Measurements from ENCODE around the gene VCX.
"Not testable (repeated sequence)": the region's sequence is repeated elsewhere in the genome, so short reads cannot be mapped to it uniquely, and the experiment has no call there.

VCX gene

DNA sequence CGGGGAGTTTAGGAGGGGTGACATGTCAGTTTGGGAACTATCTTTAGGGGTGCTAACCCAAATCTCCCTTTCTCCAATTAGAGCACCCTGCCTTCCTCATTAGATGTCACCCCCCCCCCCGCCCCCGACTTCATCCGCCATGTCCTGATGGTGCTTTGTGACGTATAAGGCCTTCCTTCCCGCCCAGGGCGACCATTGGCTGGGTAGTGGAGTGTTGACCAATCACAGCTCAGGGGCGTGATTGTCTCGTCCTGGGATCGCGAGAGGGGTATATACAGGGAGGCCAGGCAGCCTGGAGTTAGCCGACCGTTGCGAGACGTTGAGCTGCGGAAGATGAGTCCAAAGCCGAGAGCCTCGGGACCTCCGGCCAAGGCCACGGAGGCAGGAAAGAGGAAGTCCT is at the start of gene VCX:
VCX (plus strand) TSS at position 301 of the 400 bp plus-strand sequence; CDS start at position 334, 33 bp downstream.
- H3K4me1 ChIP-seq (ENCODE audit: control insufficient read depth, insufficient read depth, low read length); H3K9me3 ChIP-seq (ENCODE audit: control insufficient read depth, low read length); H3K27me3 ChIP-seq (replicated peaks; ENCODE audit: control insufficient read depth, insufficient read depth, low read length); H3K9ac ChIP-seq (ENCODE audit: low read length); DNase-seq (ENCODE audit: low read depth); H3K4me3 ChIP-seq (ENCODE audit: low read length); H3K36me3 ChIP-seq (ENCODE audit: control insufficient read depth, insufficient read depth, low read length, severe bottlenecking): not testable (repeated sequence)

DNA sequence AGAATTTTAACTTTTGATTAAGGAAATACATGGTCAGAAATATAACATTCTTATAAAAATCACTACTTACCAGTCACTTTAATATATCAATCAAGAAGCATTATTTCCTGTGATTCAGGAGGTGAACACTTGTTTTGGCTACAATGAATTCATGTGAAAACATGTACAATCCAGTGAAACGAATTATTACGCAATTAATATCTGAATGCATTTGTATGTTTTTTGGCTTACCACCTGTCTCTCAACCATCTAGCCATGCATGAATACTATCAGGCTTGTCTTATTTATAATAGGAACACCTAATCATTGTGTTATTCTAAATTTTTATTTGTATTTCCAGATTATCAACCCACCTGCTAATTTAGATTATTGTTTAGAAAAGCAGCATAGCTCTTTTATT is 44.6 kb upstream of the VCX start:
- Histone ChIP-seq H3K9ac (ENCODE audit: low read length) (no peak overlapping the region), H3K4me1 (ENCODE audit: control insufficient read depth, insufficient read depth, low read length) (no peaks in the 10 kb centered on the region), H3K27me3 (replicated peaks; ENCODE audit: control insufficient read depth, insufficient read depth, low read length) (no peaks in the 10 kb centered on the region), H3K4me3 (ENCODE audit: low read length) (no peak overlapping the region), H3K9me3 (ENCODE audit: control insufficient read depth, low read length) (peaks cover 4% of the 10 kb centered on the region), H3K36me3 (ENCODE audit: control insufficient read depth, insufficient read depth, low read length, severe bottlenecking) (no peaks in the 10 kb centered on the region)
- DNase-seq (ENCODE audit: low read depth) = no peak

DNA sequence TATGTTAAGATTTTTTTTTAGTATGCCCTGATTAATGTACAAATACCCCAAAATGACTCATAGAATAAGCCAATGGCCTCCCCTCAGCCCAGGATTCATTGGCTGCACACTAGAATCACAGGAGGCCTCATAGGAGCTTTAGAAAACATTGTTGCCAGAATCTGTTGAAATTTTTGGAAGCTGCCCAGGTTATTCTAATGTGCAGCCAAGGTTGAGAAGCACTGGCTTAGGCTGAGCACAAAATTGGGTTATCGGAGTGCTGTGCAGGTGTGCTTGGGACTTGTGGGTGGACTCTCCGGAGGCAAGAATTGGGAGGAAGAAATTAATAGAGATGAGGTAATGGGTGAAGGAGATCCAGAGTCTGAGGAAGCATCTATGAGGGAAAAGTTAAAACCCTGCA is 41.3 kb upstream of the VCX start:
- Histone ChIP-seq H3K4me1 (ENCODE audit: control insufficient read depth, insufficient read depth, low read length) (no peaks in the 10 kb centered on the region), H3K36me3 (ENCODE audit: control insufficient read depth, insufficient read depth, low read length, severe bottlenecking) (no peaks in the 10 kb centered on the region), H3K27me3 (replicated peaks; ENCODE audit: control insufficient read depth, insufficient read depth, low read length) (no peaks in the 10 kb centered on the region), H3K9ac (ENCODE audit: low read length) (no peak overlapping the region), H3K9me3 (ENCODE audit: control insufficient read depth, low read length) (no peaks in the 10 kb centered on the region), H3K4me3 (ENCODE audit: low read length) (no peak overlapping the region)
- no peak for DNase-seq (ENCODE audit: low read depth)

DNA sequence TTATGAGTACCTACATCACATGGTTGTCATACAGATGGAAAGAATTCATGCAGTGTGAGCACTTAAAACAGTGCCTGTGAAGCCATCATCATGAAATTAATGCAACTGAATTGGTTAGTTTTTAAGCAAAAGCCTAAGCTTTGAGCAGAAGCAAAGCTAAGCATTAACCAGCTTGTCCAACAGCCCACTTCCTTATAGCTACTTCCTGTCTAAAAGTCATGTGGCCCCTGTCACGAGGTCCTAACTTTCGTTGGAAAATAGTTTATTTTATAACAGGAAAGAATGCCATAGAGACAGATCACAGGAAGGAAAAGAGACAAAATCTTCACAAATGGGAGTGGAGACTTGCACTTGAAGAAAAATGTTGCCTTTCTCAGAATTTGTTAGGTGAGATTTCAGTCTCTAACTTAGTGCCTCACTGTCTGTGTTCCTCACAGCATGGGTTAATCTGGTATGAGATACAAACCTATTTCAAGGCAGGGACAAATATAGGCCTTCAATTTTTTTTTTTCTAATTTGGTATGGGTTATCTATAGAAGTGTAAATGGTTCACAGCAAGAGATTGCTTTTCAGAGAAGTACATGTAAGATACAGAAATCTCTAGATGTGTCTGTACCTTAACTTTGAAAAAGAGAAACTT is 27.7 kb upstream of the VCX start:
- Histone ChIP-seq H3K9ac (ENCODE audit: low read length) (no peak overlapping the region), H3K27me3 (replicated peaks; ENCODE audit: control insufficient read depth, insufficient read depth, low read length) (no peaks in the 10 kb centered on the region), H3K36me3 (ENCODE audit: control insufficient read depth, insufficient read depth, low read length, severe bottlenecking) (no peaks in the 10 kb centered on the region), H3K9me3 (ENCODE audit: control insufficient read depth, low read length) (peaks cover 11% of the 10 kb centered on the region), H3K4me3 (ENCODE audit: low read length) (no peak overlapping the region), H3K4me1 (ENCODE audit: control insufficient read depth, insufficient read depth, low read length) (no peaks in the 10 kb centered on the region)
- no peak for DNase-seq (ENCODE audit: low read depth)

DNA sequence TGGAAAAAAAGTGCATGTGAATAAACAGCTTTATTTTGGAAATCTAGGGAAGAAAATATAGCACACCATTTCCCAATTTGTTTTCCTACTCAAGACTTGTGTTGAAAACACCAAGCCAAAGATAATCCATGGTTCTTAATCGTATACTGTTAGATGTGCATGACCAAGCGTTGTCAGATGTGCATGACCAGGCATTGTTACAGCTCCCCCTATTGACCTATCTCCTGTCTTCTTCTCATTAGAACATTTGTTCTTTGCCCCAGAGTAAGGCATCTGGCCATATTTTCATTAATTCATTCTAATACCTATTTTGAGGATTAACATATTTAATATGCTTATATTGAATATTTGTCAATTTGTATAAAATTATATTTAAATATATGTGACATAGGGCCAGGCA is 14.4 kb upstream of the VCX start:
- Histone ChIP-seq H3K4me1 (ENCODE audit: control insufficient read depth, insufficient read depth, low read length) (no peaks in the 10 kb centered on the region), H3K36me3 (ENCODE audit: control insufficient read depth, insufficient read depth, low read length, severe bottlenecking) (no peaks in the 10 kb centered on the region), H3K9me3 (ENCODE audit: control insufficient read depth, low read length) (no peaks in the 10 kb centered on the region), H3K4me3 (ENCODE audit: low read length) (no peak overlapping the region), H3K27me3 (replicated peaks; ENCODE audit: control insufficient read depth, insufficient read depth, low read length) (no peaks in the 10 kb centered on the region), H3K9ac (ENCODE audit: low read length) (no peak overlapping the region)
- no peak for DNase-seq (ENCODE audit: low read depth)

DNA sequence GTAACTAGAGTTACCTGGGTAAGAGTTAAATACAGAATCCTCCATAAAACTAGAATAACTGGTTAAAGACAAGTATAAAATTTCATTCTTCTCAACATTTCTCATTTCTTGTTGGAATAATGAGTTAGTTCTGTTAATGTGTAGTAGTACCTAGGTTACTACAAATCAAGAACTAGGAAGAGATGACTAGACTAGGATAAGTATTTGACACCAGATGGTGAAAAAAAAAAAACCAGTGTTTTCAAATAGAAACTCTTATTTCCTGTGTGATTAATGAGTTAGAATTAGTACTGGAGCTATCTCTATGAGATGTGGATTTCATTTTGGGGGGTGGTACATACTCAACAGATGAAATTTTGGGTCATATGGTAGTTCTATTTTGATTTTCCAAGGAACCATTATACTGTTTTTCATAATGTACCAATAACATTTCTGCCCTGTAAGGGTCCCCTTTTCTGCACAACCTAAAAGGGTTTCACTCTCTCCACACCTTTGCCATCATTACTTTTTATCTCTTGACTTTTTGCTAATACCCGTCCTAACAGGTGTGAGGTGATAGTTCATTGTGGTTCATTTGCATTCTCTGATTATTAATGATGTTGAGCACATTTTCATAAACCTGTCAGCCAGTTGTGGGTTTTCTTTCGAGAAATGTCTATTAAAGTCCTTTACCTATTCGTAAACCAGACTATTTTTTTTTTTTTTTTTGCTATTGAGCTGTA is 1.7 kb upstream of the VCX start:
- H3K9ac ChIP-seq (ENCODE audit: low read length) = no peak overlapping the region
- no peak for DNase-seq (ENCODE audit: low read depth)
- H3K9me3 ChIP-seq (ENCODE audit: control insufficient read depth, low read length) = no peaks in the 10 kb centered on the region
- H3K4me3 ChIP-seq (ENCODE audit: low read length) = no peak overlapping the region
- no peaks in the 10 kb centered on the region for H3K27me3 ChIP-seq (replicated peaks; ENCODE audit: control insufficient read depth, insufficient read depth, low read length)
- no peaks in the 10 kb centered on the region for H3K36me3 ChIP-seq (ENCODE audit: control insufficient read depth, insufficient read depth, low read length, severe bottlenecking)
- H3K4me1 ChIP-seq (ENCODE audit: control insufficient read depth, insufficient read depth, low read length) = no peaks in the 10 kb centered on the region

DNA sequence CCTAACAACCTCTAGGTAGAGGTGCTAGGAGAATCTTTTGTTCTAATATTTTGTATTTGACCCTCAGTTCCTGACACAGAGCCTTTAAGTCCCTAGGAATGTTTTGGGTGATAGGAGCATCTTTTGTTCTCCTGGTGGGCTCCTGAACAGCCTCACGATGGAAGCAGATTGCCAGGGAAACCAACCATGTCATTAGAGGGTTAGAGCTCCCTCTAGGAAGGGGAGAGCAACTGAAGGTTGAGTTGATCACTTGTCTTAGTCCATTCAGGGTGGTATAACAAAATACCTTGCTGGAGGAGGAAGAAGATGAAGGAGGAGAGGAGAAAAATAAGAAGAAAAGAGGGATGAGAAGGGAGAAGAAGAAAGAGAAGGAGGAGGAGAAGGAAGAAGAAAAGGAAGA is 9.2 kb downstream of the VCX start:
- no peaks in the 10 kb centered on the region for H3K9me3 ChIP-seq (ENCODE audit: control insufficient read depth, low read length)
- no peaks in the 10 kb centered on the region for H3K36me3 ChIP-seq (ENCODE audit: control insufficient read depth, insufficient read depth, low read length, severe bottlenecking)
- H3K9ac ChIP-seq (ENCODE audit: low read length) = no peak overlapping the region
- H3K4me3 ChIP-seq (ENCODE audit: low read length) = no peak overlapping the region
- no peaks in the 10 kb centered on the region for H3K27me3 ChIP-seq (replicated peaks; ENCODE audit: control insufficient read depth, insufficient read depth, low read length)
- no peak for DNase-seq (ENCODE audit: low read depth)
- H3K4me1 ChIP-seq (ENCODE audit: control insufficient read depth, insufficient read depth, low read length) = no peaks in the 10 kb centered on the region

DNA sequence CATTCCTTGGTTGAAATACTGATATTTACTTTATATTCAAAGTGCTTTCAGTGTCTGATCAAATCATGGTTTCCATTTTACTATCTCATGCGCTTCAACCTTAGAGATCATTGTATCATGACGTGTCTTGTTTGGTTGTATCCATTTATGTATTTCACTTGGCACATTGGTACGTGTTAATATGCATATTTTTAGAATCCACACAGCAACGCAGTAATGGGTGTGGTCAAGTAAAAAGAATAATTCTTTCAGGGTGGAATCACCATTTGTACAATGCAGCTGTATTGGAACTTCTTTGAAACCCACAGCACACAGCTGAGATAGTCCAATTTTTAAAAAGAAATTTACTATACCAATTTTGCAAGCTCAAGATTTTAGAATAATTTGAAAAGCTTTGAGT is 29.1 kb downstream of the VCX start:
- H3K4me1 ChIP-seq (ENCODE audit: control insufficient read depth, insufficient read depth, low read length) = no peaks in the 10 kb centered on the region
- no peak for DNase-seq (ENCODE audit: low read depth)
- H3K9ac ChIP-seq (ENCODE audit: low read length) = no peak overlapping the region

DNA sequence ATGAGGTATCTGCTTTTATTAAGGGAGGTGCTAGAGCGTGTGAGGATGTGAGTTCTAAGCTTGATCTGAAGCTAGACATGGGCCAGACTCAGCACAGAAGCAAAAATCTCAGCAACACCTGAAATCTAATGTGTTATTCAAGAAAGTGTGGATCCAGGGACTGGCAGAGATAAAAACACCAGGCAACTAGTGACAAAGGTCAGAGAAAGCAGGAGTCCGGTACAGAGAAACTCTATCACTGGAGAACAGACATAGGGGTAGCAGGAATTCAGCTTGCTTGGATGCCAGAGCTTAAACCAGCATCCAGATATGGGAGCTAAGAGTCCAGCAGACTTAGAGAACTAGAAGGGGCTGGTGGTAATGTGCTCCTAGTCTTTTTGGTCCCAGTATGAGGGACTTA is 34.0 kb downstream of the VCX start:
- no peak for DNase-seq (ENCODE audit: low read depth)
- Histone ChIP-seq H3K4me1 (ENCODE audit: control insufficient read depth, insufficient read depth, low read length) (no peaks in the 10 kb centered on the region), H3K9me3 (ENCODE audit: control insufficient read depth, low read length) (no peaks in the 10 kb centered on the region), H3K27me3 (replicated peaks; ENCODE audit: control insufficient read depth, insufficient read depth, low read length) (no peaks in the 10 kb centered on the region), H3K4me3 (ENCODE audit: low read length) (no peak overlapping the region), H3K36me3 (ENCODE audit: control insufficient read depth, insufficient read depth, low read length, severe bottlenecking) (no peaks in the 10 kb centered on the region), H3K9ac (ENCODE audit: low read length) (no peak overlapping the region)

More for the DNA sequence above, 29.1 kb downstream of the VCX start:
- H3K9me3 ChIP-seq (ENCODE audit: control insufficient read depth, low read length) = no peaks in the 10 kb centered on the region
- no peak overlapping the region for H3K4me3 ChIP-seq (ENCODE audit: low read length)
- no peaks in the 10 kb centered on the region for H3K36me3 ChIP-seq (ENCODE audit: control insufficient read depth, insufficient read depth, low read length, severe bottlenecking)
- H3K27me3 ChIP-seq (replicated peaks; ENCODE audit: control insufficient read depth, insufficient read depth, low read length) = no peaks in the 10 kb centered on the region

DNA sequence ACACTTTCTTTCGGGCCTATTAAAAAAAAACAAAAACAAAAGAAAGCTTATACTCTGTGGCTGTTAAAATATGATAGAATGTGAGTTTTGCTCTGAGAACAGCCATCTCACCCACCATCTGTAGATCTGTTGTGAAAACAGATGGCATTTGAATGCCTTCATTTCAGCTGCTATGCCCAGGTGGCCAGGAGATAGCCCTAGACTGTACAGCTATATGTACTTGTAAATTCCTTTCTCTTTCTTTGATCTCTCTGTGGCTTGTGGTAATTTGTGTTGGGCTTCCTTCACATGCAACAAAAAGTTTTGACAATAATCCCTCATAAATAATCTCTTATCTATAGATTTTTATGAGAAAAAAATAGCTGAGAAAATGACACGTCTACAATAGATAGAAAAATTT is 46.2 kb downstream of the VCX start:
- Histone ChIP-seq H3K9me3 (ENCODE audit: control insufficient read depth, low read length) (no peaks in the 10 kb centered on the region), H3K4me1 (ENCODE audit: control insufficient read depth, insufficient read depth, low read length) (no peaks in the 10 kb centered on the region), H3K4me3 (ENCODE audit: low read length) (no peak overlapping the region), H3K27me3 (replicated peaks; ENCODE audit: control insufficient read depth, insufficient read depth, low read length) (no peaks in the 10 kb centered on the region), H3K9ac (ENCODE audit: low read length) (no peak overlapping the region), H3K36me3 (ENCODE audit: control insufficient read depth, insufficient read depth, low read length, severe bottlenecking) (no peaks in the 10 kb centered on the region)
- DNase-seq (ENCODE audit: low read depth) = no peak

DNA sequence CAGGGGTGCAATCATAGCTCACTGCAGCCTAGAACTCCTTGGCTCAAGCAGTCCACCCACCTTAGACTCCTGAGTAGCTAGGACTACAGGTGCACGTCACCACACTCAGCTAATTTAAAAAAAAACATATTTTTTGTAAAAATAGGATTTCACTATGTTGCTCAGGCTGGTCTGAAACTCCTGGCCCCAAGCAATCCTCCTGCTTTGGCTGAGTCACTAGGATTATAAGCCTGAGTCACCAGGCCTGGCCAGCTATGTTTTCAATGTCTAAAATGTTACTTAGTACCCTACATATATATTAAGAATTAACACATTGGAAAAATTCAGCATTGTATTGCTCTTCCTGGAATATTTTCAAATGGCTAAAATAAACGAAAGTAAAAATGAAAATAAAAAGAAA is 46.7 kb downstream of the VCX start:
- no peak overlapping the region for H3K4me3 ChIP-seq (ENCODE audit: low read length)
- no peaks in the 10 kb centered on the region for H3K9me3 ChIP-seq (ENCODE audit: control insufficient read depth, low read length)
- no peaks in the 10 kb centered on the region for H3K4me1 ChIP-seq (ENCODE audit: control insufficient read depth, insufficient read depth, low read length)
- no peak overlapping the region for H3K9ac ChIP-seq (ENCODE audit: low read length)
- H3K27me3 ChIP-seq (replicated peaks; ENCODE audit: control insufficient read depth, insufficient read depth, low read length) = no peaks in the 10 kb centered on the region
- H3K36me3 ChIP-seq (ENCODE audit: control insufficient read depth, insufficient read depth, low read length, severe bottlenecking) = no peaks in the 10 kb centered on the region
- DNase-seq (ENCODE audit: low read depth) = peak; percentile 37

DNA sequence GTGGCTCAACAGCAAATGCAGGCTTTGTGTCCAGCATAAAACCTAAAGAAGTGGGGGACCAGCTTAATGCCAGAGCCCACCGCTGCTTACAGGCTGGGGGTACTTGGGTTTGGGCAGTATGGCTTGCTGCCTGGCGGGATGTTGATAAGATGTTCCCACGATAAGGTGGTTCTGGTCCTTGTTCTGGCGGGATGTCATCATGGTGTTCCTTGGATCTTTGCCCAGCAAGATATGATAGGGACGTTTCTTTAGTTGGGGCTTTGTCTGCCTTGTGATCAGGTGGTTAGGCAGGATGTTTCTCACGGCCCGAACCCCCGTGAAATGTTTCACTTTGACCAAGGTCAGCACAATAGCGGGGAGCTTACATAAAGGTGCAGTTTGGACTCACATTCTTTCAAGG is 49.0 kb downstream of the VCX start:
- Histone ChIP-seq H3K9me3 (ENCODE audit: control insufficient read depth, low read length) (no peaks in the 10 kb centered on the region), H3K4me1 (ENCODE audit: control insufficient read depth, insufficient read depth, low read length) (no peaks in the 10 kb centered on the region), H3K27me3 (replicated peaks; ENCODE audit: control insufficient read depth, insufficient read depth, low read length) (no peaks in the 10 kb centered on the region), H3K4me3 (ENCODE audit: low read length) (no peak overlapping the region), H3K9ac (ENCODE audit: low read length) (no peak overlapping the region), H3K36me3 (ENCODE audit: control insufficient read depth, insufficient read depth, low read length, severe bottlenecking) (peaks cover 5% of the 10 kb centered on the region)
- DNase-seq (ENCODE audit: low read depth) = no peak

All from adipocyte (in vitro differentiated cells).